ENCODE data around the gene BCL2L12.
"Not testable (repeated sequence)": the region's sequence is repeated elsewhere in the genome, so short reads cannot be mapped to it uniquely, and the experiment has no call there.

The BCL2L12 gene, protein sequence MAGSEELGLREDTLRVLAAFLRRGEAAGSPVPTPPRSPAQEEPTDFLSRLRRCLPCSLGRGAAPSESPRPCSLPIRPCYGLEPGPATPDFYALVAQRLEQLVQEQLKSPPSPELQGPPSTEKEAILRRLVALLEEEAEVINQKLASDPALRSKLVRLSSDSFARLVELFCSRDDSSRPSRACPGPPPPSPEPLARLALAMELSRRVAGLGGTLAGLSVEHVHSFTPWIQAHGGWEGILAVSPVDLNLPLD

DNA sequence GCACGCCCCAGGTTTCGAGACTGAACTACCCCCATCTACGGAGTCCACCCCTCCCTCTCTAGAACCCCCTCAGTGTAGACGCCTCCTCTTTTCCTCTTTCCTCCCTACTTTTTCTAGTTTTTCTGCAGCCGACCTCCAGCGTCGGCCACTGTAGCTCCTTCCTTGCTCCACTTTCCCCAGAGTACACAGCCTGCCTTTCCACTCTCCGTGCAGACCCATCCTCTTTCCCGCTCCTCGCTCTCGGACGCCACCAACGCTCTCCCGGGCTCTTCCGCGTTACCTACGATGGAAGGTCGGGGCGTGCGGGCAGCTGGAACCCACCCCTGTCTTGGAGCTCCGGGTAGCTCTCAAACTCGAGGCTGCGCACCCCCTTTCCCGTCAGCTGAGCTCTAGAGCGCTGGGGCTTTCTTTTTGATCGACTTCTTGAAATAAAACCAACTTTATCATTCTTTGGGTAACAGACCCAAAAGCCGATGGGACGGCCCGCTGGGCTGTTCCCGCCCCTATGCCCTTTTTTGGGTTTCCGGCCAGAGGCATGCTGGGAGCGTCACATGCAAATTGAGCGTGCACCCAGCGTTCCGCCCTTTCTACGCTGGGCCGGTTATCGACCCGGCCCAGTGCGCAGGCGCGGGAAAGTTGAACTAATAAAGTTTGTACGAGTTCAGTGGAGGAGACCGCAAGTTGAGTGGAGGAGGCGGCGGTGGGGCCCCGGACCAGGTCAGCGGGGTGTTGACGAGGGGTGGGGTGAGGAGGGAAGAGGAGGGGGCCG, at the start of gene BCL2L12, which contains the start of gene IRF3:
Gene BCL2L12 (plus strand): TSS at position 583 of the 769 bp plus-strand sequence. CDS start 760 bp downstream, outside the sequence.
Gene IRF3 (minus strand): TSS at position 507 of the 769 bp plus-strand sequence. CDS start 1,019 bp downstream, outside the sequence.
- peak; percentile 99 for DNase-seq (ENCODE audit: low spot score)

DNA sequence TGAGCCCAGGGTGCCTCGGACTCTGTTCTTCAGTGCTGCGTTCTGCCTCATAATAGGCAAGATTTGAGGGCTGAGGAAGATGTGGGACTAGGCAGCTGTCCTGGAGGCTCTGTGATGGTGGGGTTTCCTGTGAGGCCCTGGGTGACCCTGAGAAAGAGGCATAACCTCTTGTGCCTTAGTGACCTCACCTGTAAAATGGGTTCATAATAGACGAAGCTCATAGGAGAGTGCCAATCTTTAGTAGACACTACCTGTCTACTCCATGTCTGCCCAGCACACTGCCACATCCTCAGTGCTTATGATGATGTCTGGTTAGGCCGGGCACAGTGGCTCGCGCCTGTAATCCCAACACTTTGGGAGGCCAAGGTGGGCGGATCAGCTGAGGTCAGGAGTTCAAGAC, 49.2 kb upstream of the BCL2L12 start:
- no peak for DNase-seq (ENCODE audit: low spot score)

DNA sequence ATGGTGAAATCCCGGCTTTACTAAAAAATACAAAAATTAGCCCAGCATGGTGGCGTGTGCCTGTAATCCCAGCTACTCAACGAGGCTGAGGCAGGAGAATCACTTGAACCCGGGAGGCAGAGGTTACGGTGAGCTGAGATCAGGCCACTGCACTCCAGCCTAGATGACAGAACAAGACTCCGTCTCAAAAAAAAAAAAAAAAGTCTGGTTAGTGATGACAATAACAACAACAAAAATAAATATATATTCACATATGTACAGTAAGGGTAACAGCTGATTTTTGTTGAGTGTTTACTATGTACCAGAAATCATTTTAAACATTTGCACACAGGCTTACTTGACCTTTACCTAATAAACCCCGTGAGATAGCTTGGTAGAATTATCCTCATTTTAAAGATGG, 48.8 kb upstream of the BCL2L12 start:
- DNase-seq (ENCODE audit: low spot score), result no peak

DNA sequence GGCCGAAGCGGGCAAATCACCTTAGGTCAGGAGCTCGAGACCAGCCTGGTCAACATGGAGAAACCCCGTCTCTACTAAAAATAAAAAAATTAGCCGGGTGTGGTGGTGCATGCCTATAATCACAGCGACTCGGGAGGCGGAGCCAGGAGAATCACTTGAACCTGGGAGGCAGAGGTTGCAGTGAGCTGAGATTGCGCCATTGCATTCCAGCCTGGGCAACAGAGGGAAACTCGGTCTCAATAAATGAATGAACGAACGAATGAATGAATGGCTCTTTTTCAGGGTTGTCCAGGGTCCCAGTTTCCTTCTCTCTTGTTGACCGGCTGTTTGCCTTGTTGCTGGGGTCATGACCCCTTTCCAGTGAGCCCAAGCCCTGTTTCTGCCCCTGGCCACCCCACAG, 47.9 kb upstream of the BCL2L12 start:
- not testable (repeated sequence) for DNase-seq (ENCODE audit: low spot score)

DNA sequence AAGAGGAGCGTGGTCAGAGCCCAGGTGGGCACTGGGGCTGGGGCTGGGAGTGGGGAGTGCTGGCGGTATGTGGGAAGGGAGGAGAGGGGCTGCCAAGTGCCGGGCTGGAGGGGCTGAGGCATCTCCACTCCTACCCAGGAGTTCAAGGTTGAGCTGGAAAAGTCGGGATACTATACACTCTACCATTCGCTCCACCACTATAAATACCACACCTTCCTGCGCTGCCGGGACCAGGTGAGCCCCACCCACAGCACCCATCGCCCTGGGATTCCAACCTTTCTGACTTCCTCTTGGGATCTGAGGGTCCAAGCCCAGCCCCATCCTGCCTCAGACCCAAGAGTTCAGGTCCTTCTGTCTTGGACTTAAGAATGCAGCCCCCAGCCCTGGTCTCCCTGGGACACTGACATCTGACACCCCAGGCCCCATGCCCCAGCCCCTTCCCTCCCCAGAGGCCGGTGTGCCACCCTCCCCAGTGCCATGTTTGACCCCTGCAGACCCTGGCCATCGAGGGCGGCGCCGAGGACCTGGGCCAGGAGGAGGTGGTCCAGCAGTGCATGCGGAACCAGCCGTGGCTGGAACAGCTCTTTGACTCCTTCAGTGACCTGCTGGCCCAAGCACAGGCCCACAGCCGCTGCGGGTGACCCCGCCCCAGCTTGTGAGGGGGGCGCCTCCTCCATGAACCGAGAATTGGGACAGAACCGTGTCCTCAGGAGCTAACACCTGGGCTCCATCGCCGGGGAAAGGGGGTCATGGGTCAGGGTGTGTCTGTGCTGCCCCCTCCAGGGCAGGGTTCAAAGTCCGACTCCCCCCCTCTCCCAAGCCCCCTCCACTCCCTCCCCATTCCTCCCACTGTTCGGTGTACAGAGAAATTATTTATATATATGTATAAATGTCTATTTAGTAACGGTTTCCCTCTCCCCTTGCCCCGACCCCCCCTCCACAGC, 40.5 kb upstream of the BCL2L12 start:
- DNase-seq (ENCODE audit: low spot score), result no peak

DNA sequence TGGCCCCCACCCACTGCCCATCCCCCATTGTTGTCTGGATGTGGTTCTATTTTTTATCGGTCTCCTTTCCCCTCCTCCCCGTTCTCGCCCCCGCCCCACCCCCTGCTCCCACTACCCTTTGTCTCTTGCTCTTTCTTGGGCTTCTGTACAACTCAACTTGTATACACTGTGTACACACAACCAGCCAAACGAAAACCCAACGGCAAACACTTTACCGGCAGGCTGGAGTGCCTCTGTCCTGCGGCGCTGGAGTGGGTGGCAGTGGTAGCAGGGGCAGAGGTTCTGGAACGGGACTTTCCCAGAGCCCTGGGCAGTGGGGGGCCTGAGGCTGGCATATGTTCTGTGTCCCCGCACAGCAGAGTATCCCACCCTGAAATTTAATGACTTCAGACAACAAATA, 39.5 kb upstream of the BCL2L12 start:
- no peak for DNase-seq (ENCODE audit: low spot score)

DNA sequence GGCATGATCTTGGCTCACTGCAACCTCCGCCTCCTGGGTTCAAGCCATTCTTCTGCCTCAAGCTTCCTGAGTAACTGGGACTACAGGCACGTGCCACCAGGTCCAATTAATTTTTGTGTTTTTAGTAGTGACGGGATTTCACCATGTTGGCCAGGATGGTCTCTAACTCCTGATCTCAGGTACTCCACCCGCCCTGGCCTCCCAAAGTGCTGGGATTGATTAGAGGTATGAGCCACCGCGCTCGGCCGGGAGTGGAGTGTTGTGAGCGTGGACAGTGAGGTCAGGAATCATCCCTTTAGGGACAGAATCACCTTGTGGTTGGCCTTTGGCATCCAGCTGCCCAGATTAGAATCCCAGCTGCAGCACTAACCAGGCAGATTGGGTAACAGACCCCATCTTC, 36.1 kb upstream of the BCL2L12 start:
- DNase-seq (ENCODE audit: low spot score), result no peak

DNA sequence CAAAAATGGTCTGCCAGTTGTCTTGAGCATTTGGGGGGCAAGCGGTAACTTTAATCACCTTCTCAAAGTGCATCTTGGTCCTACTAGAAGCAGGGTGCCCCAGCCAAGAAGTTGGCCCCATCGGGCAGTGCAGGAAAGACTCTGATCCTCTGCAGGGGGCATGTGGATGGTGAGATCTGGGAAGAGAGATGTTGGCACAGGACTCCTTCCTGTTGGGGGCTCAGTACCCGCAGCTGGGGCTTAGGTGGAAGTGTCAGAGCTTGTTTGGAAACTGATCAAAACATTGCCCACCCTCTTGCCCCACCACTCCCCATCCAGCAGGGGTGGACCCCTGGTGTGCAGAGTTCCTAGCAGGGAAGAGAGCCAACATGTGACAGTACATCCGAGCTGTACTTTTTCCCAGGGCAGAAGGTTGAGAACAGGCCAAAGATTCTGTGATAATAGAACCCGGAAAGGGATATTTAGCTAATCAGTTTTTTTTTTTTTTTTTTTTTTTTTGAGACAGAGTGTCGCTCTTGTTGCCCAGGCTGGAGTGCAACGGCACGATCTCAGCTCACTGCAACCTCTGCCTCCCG, 34.6 kb upstream of the BCL2L12 start:
- no peak for DNase-seq (ENCODE audit: low spot score)

DNA sequence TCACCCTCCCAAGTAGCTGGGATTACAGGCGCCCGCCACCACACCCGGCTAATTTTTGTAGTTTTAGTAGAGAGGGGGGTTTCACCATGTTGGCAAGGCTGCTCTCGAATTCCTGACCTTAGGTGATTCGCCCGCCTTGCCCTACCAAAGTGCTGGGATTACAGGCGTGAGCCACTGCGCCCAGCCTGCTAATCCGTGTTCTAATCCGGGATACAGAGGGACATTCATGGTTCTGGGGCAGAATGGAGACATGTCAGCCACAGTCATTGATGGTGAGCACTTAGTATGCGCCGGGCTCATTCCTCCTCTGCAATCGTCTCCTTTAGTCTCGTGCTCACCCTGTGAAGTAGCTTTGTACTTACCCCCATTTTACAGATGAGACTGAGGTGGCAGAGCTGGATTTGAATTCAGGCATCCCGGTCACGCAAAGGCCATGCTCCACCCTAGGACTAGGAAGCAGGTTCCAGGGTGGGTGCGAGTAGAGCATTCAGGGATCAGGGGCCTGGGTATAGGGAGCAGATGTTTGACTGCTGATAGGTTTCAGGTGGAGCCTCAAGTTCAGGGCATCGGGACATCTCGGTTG, 34.0 kb upstream of the BCL2L12 start:
- no peak for DNase-seq (ENCODE audit: low spot score)

DNA sequence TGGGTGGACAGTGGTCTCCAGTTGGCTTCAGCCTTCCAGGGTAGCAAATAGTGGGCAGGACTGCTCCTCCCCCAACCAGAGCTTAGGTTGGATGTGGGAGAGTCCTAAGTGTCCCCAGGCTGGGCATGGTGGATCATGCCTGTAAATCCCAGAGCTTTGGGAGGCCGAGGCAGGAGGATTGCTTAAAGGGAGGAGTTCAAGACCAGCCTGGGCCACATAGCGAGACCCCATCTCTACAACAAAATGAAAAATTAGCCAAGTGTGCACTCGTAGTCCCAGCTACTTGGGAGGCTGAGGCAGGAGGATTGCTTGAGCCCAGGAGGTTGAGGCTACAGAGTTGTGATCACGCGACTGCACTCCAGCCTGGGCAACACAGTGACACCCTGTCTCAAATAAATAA, 33.2 kb upstream of the BCL2L12 start:
- no peak for DNase-seq (ENCODE audit: low spot score)

DNA sequence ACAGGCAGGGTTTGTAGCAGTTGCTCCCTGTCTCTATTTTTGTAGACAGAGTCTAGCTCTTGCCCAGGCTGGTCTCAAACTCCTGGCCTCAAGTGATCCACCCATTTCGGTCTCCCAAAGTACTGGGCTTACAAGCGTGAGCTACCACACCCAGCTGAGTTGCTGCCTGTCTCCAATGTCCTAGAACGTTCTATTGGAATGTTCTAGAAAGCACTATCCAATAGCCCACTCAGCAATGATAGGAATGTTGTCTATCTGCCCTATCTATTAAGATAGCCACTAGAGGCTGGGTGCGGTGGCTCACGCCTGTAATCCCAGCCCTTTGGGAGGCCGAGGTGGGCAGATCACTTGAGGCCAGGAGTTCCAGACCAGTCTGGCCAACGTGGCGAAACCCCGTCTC, 32.5 kb upstream of the BCL2L12 start:
- DNase-seq (ENCODE audit: low spot score), result not testable (repeated sequence)

DNA sequence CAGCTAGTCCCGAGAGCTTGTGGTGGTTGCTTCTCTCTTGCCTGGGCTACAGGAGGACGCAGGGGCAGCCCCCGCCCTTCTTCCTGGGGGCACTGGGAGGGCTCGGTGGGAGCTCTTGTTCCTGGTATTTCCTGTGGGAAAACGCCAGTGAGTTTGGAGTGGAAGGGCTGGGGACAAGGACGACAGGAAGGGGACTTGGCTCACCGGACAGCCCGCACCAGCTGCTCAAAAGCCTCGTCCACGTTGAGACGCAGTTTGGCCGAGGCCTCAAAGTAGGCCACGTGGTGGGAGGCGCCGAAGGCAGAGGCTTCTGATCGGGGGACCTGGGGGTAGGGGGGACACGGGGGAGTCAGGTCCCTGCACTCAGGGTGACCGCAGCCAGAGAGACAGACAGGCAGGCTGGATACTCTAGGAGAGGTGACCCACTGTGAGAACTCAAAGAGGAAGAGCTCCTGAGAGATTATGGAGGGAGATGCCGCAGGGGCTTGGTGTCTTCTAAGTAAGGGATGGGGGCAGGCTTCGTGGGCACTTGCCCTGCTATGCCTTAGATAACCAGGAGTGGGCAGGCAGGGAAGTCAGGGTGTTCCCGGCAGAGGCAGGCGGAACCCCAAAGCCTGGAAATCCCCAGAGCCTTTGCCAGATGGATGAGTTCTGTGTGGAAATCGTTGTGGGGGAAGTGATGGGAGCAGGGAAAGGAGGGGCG, 30.1 kb upstream of the BCL2L12 start:
- DNase-seq (ENCODE audit: low spot score), result no peak

DNA sequence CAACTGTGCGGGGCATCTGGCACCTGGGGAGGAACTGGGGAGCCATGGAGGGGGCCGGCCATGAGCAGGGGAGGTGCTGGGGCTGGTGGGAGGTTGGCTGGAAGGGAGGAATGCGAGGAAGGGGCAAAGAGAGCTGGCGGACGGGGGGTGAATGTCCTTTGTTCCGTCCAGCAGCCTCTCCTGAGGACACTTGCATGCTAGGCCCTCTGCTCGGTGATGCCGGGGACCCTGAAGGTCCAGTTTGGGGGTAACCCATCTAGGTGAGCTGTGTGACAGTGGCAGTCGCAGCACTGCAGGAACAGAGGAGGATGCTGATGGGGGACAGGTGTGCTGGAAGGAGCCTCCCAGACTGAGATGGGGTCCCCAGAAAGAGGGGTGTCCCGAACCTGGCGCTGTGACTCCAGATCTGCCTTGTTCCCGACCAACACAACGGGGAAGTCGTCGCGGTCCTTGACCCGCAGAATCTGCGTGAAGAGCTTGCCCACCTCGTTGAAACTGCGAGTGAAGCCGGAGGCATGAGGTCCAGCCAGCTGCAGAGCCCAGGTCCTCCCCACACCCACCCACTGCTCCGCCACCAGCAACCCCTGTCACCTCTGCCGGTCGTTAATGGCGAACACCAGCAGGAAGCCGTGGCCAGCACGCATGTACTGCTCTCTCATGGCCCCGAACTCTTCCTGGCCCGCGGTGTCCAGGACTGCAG, 29.4 kb upstream of the BCL2L12 start:
- no peak for DNase-seq (ENCODE audit: low spot score)

DNA sequence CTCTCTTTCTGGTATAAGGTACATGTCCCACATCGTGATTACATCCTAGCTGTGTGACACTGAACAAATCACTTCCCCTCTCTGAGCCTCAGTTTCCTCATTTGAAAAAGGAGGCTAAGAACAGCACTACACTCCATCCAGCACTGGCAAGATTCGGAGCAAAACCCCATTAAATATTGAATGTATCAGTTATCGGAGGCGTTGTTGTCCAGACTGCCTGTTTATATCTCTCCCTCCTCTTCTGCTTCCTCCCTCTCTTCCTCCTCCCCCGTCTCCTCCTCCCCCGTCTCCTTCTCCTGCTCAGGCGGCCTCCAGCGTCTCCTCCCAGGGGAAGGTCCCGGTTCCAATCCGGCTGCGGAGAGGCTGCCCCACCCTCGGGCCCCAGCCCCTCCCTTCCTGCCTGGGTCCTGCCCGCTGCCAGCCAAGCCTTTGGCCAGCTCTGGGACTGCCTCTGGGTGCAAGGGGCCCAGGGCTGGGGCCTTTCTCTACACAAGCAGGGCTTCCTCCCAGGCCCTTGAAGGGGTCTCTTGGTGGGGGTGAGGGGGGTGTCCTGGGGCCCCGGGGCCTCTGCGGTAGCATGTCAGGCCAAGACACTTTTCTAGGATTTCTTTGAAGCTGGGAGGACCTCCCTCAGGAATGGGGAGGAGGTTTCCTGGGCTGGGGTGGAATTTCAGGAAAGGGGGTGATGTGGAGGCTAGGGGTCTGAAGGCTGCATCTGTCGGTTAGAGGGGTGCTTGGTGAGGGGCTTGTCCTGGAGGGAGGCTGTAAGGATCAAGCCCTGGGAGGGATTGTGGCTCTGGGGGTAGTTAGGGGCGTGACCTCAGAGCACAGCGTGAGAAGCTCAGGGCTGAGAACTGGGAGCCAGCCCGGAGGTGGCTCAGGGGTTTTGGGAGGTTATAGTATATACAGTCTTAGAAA, 27.7 kb upstream of the BCL2L12 start:
- no peak for DNase-seq (ENCODE audit: low spot score)

DNA sequence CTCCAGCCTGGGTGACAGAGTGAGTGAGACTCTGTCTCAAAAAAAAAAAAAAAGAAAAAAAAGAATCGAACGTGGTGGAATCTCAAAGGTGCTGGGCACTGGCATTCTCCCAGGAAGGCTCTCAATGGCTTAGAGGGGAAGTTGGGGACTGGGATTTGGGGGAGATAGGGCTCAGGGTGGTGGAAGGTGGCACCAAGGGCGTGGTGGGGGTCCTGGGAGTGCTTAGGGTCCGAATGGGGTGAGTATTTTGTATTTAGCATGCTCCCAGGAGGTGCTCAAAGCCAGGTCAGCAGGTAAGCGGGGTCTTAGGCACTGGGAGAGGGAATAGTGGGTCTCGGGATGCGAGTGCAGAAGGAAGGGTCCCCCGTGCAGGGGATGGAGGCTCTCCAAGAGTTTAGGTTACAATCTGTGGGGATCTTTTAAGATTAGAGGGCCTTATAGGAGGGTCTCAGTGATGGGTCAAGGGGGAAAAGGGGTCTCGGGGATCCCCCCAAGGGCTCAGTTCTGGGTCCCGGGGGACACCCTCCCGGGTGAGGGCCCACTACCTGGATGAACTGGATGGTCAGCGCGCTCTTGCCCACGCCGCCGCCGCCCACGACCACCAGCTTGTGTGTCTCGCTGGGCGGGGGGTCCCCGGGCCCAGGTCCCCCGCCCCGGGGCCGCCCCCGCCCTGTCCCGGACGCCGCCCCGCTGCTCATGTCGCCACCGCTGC, 26.2 kb upstream of the BCL2L12 start:
- DNase-seq (ENCODE audit: low spot score), result no peak

DNA sequence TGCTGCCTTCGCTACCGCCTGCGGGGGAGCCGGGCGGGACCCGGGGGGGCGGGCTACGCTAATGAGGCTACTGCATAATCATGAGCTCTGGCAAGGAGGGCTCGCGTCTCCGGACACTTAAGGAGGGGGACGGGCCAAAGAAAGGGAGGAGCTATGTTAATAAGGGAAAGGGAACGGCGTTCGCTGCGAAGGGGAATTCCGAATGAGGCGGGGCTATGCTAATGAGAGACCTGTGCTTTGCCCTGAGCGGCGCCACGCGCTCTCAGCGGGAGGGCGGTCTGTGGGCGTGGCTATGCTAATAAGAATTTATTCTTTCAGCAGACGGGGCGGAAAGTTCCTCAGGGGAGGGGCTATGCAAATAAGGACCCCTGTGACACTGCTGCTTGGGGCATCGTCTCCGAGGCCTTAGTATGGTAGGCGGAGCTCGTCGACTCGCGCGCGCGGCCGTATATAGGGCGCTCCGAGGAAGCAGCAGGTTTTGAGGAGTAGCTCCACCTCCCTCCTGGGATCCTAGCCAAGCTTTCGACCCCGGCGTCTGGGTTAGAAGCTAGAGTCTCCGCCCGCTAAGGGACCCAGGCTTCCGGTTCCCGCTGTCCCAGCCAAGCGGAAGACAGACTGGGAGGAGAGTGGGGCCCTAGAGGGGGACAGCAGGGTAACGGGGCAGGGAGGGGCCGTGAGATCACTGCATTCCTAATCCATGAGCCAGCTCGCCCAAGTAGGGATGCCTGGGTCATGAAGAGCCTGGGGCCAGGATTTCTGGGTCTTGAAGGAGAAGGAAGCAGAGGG, 25.4 kb upstream of the BCL2L12 start, which contains the start of gene RRAS:
Gene RRAS (minus strand): TSS at position 31 of the 786 bp plus-strand sequence. CDS start 45 bp downstream, outside the sequence.
- DNase-seq (ENCODE audit: low spot score), result peak; percentile 100

DNA sequence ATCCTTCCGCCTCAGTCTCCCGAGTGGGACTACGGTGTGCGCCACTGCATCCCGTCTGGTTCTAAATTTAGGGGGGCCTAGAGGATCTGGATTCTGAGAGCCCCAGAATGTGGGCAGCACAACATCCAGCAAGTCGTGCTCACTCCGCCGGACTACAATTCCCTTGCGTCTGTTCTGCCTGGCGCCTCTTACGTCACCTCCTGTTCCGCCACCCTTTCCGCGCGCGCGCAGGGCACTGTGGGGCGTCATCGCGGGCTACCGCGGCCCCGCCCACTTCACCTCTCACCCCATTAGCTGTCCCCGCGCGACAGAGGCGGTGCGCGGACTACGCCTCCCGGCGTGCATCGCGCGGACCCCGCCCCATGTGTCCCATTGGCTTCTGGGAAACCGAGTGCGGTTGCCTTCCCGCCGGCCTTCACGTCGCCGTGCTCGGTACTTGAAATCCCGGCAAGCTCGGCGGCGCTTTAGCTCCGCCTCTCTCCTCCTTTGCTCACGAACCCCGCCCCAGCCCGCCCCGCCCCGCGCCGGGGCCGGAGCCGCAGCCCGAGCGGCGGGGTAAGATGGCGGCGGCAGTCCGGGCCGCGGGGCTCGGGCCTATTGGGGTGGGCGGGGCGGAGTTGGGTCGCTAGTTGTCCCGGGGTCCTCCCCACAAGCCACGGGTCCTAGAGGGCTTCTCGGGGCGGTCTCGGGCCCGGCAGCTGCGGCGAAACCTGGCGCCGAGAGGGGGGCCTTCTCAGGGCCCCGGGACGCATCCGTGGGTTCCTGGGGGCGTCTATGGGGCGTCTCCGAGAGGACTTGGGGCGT, 23.8 kb upstream of the BCL2L12 start, which contains the start of gene SCAF1:
Gene SCAF1 (plus strand): TSS at position 522 of the 804 bp plus-strand sequence. CDS start 2,818 bp downstream, outside the sequence.
- DNase-seq (ENCODE audit: low spot score), result peak; percentile 99

Data from activated CD4-positive, alpha-beta T cell treated with anti-CD3 and anti-CD28 coated beads, Interleukin-2, Interleukin-4, amounts not matched to agents 100 ng/mL and 50 ng/mL, durations not matched to agents 16 hours and 8 hours (primary cell).